CD4-positive, alpha-beta memory T cell (primary cell): ENCODE data around the gene SFXN5. TPM values are rescaled to one million over a fixed set of nuclear protein-coding genes. Genes with fewer than 3 reads are reported as not detected.

Source experiments
- CTCF ChIA-PET: fragments of 350-600 bp; sonication (Branson Sonifier 250); formaldehyde crosslinking; loops from one replicate; lab custom pipeline; 2021; ENCODE audit warnings: inconsistent platforms; ENCODE audit not compliant: partially characterized antibody; lab: Charles Lee
- POLR2A ChIA-PET: fragments of 350-600 bp; sonication (Branson Sonifier 250); formaldehyde crosslinking; loops from one replicate; lab custom pipeline; 2021; ENCODE audit not compliant: partially characterized antibody; lab: Charles Lee
- DNase-seq, 5 donors: peaks; one replicate each; pipeline versions ENCODE4 v3.0.0 to v3.0.0-alpha.2; 2020 to 2022; ENCODE audit warnings: mixed read lengths in 1 of 5
- H3K27ac ChIP-seq: one replicate; pipeline ENCODE4 v1.7.0; 2013; ENCODE audit warnings: low read depth, low read length
- H3K27me3 ChIP-seq: 2 replicates; pipeline ENCODE4 v1.7.0; 2013; ENCODE audit warnings: mild to moderate bottlenecking, low read length, moderate library complexity; ENCODE audit not compliant: insufficient read depth
- H3K36me3 ChIP-seq: 2 replicates; pipeline ENCODE4 v1.7.0; 2013; ENCODE audit warnings: mild to moderate bottlenecking, low read length, moderate library complexity; ENCODE audit not compliant: insufficient read depth
- H3K4me1 ChIP-seq: 2 replicates; pipeline ENCODE4 v1.7.0; 2013; ENCODE audit warnings: mild to moderate bottlenecking, low read length, moderate library complexity; ENCODE audit not compliant: insufficient read depth
- H3K4me3 ChIP-seq, 2 donors: one replicate each; pipeline ENCODE4 v1.7.0; 2013; ENCODE audit warnings: low read length in 2 of 2, mild to moderate bottlenecking in 1 of 2
- H3K9me3 ChIP-seq, 2 donors: one replicate each; pipeline ENCODE4 v1.7.0; 2013; ENCODE audit warnings: low read length in 2 of 2, control low read depth in 1 of 2; ENCODE audit not compliant: control insufficient read depth in 1 of 2
- H3K27ac Mint-ChIP-seq, 7 donors: one replicate each; pipeline ENCODE4 v1.8.0; 2020 to 2021; ENCODE audit warnings: mixed read lengths in 7 of 7, mild to moderate bottlenecking in 6 of 7, inconsistent platforms in 3 of 7, moderate library complexity in 3 of 7
- H3K27me3 Mint-ChIP-seq, 2 donors: one replicate each; pipeline ENCODE4 v1.8.0; 2020 to 2021; ENCODE audit warnings: mixed read lengths in 2 of 2
- H3K36me3 Mint-ChIP-seq, 2 donors: one replicate each; pipeline ENCODE4 v1.8.0; 2020 to 2021; ENCODE audit warnings: mixed read lengths in 2 of 2, inconsistent platforms in 1 of 2, mild to moderate bottlenecking in 1 of 2
- H3K4me1 Mint-ChIP-seq, 4 donors: one replicate each; pipeline ENCODE4 v1.8.0; 2020 to 2021; ENCODE audit warnings: mixed read lengths in 4 of 4, mild to moderate bottlenecking in 1 of 4
- H3K4me3 Mint-ChIP-seq, 8 donors: one replicate each; pipeline ENCODE4 v1.8.0; 2020 to 2021; ENCODE audit warnings: mixed read lengths in 8 of 8, mild to moderate bottlenecking in 7 of 8, moderate library complexity in 6 of 8, inconsistent platforms in 3 of 8
- H3K9me3 Mint-ChIP-seq, 8 donors: one replicate each; pipeline ENCODE4 v1.8.0; 2020 to 2021; ENCODE audit warnings: mixed read lengths in 8 of 8, mild to moderate bottlenecking in 5 of 8, inconsistent platforms in 3 of 8, moderate library complexity in 1 of 8
- intact Hi-C: fragments of 100-400 bp; cut with micrococcal nuclease; formaldehyde crosslinking; loops from one replicate; pipeline ENCODE4 v1.15.1; 2023
- polyA plus RNA-seq, 2 donors: library from polyadenylated mRNA; unstranded; fragments of 300-500 nt; fragmentation: Illumina TruSeq; gene quantifications; one replicate each; pipeline ENCODE4 v1.2.3, GENCODE V29; 2021
- total RNA-seq, 2 experiments: library from RNA; stranded (reverse); gene quantifications; one replicate each; pipeline ENCODE4 v1.2.3, GENCODE V29; 2021

The SFXN5 gene
- total and polyA plus RNA-seq, 4 experiments from 2014 or later, result 0.95 to 10.0 (median 4.1) TPM

DNA sequence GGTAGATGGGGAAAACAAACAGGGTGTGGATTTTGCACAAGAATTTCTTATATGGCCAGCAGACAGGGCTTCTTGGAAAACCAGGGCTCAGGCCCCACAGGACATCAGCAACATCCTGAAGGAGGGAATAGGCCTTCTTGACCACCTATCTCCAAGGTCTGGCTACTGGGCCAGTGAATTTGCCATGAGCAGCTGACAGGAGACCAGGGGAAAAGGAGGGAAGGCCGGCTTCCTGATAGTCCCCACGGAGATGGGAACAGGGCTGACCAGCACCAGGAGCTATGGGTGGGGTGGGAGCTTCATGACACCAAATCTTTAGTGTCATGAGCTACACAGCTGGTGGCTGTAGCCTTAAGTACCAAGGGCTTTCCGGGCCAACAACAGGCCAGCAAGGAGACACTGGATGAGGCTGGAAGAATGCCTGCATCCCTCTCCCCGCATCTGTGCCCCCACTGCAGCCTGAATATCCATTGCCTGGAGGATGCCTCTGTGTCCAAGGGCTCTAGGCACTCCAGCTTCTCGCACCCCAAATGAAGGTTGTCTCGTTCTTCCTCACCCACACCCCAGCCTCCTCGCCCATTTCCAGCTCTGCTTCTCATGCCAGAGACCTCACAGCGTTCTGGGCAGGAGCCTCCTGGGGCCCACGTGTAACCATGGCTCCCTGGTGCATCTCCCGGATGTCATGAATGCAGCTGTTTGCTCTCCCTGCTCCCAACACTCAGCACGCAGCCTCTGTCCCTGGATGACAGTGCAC lies 79.4 kb downstream of the SFXN5 start:
- CTCF ChIA-PET, result interaction anchor here (0.7 to 10.8 kb wide), 18 partner anchors 9 to 221 kb away, joined by 3 to 184 read pairs (median 4); no protein-coding TSS in a partner anchor
- Mint-ChIP-seq H3K27me3 (no peaks in the 10 kb centered on the region), H3K4me3 (no peak overlapping the region), H3K36me3 (peaks cover 0 to 3% of the 10 kb centered on the region in 2 donors), H3K4me1 (no peaks in the 10 kb centered on the region), H3K27ac (peak overlapping the region in 1 of 7 donors; percentile 74), H3K9me3 (no peaks in the 10 kb centered on the region)
- no peak overlapping the region for H3K27ac ChIP-seq
- no peak for DNase-seq
- H3K36me3 ChIP-seq, result no peaks in the 10 kb centered on the region
- no peak overlapping the region for H3K4me3 ChIP-seq
- no peaks in the 10 kb centered on the region for H3K9me3 ChIP-seq
- POLR2A ChIA-PET, result interaction anchor here (1.2 kb wide), 1 partner anchor 185 kb away, joined by 3 read pairs; no protein-coding TSS in a partner anchor
- no peaks in the 10 kb centered on the region for H3K27me3 ChIP-seq
- intact Hi-C loops, result loop anchor here (5.0 kb wide), 1 partner anchor 95 kb away; no protein-coding TSS in a partner anchor
- H3K4me1 ChIP-seq, result no peaks in the 10 kb centered on the region

- intact Hi-C loops, result loop anchor here (5.0 kb wide), 1 partner anchor 96 kb away; no protein-coding TSS in a partner anchor
- no peaks in the 10 kb centered on the region for H3K27me3 ChIP-seq
- Mint-ChIP-seq H3K27ac (no peak overlapping the region), H3K27me3 (no peaks in the 10 kb centered on the region), H3K4me3 (no peak overlapping the region), H3K36me3 (peaks cover 0 to 6% of the 10 kb centered on the region in 2 donors), H3K9me3 (no peaks in the 10 kb centered on the region), H3K4me1 (no peaks in the 10 kb centered on the region)
- CTCF ChIA-PET, result interaction anchor here (0.8 to 10.8 kb wide), 14 partner anchors 8 to 221 kb away, joined by 3 to 184 read pairs (median 5); no protein-coding TSS in a partner anchor
- no peaks in the 10 kb centered on the region for H3K4me1 ChIP-seq
- no peak for DNase-seq
- POLR2A ChIA-PET, result interaction anchor here (1.2 kb wide), 1 partner anchor 186 kb away, joined by 3 read pairs; no protein-coding TSS in a partner anchor
- H3K9me3 ChIP-seq, result no peaks in the 10 kb centered on the region
- no peak overlapping the region for H3K27ac ChIP-seq
- H3K4me3 ChIP-seq, result no peak overlapping the region
- no peaks in the 10 kb centered on the region for H3K36me3 ChIP-seq
These were observed 80.1 kb downstream of the SFXN5 start for GRCh38 chr2:72991439-72991725.

DNA sequence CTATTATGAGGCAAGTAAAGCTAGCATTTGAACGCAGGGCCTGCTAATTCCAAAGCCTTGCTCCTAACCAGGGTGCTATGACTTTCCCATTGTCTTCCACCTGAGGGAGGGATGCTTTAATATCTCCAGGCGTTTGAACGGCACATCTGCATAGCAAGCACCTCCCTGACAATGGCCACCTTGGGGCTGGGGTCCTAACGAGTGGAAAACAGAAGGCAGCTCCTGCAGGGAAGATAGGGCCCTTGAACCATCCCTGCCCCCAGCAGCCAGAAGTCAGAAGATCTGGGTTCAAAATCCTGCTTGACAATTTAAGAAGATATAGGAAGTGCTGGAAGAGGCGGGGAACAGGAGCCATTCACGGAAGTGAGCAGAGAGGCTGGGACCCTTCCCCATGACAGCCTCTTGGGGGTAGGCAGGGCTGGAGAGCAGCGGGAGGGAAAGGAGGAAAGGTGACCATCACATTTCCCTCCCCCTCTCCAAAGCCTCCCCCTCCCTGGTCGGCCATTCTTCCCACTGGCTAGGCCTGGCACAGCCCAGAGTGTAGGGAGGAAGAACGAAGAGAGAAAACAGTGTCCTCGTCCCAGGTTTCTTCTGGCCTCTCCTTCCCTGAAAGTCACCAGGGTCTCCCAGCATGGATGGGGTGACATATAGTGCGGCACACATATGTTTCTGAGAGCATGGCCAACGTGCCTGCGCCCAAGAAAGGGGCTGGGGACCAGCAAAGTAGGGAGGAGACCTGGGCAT lies 80.6 kb downstream of the SFXN5 start:
- CTCF ChIA-PET, result interaction anchor here (1.0 to 10.8 kb wide), 13 partner anchors 7 to 222 kb away, joined by 3 to 184 read pairs (median 5); no protein-coding TSS in a partner anchor
- no peaks in the 10 kb centered on the region for H3K36me3 ChIP-seq
- H3K36me3 Mint-ChIP-seq, result peaks cover 0 to 6% of the 10 kb centered on the region in 2 donors
- no peak overlapping the region for H3K27ac Mint-ChIP-seq
- no peaks in the 10 kb centered on the region for H3K4me1 Mint-ChIP-seq
- intact Hi-C loops, result loop anchor here (5.0 kb wide), 1 partner anchor 96 kb away; no protein-coding TSS in a partner anchor
- no peaks in the 10 kb centered on the region for H3K27me3 ChIP-seq
- POLR2A ChIA-PET, result no interaction called here
- DNase-seq, result no peak
- H3K4me3 Mint-ChIP-seq, result no peak overlapping the region
- no peaks in the 10 kb centered on the region for H3K4me1 ChIP-seq
- no peaks in the 10 kb centered on the region for H3K27me3 Mint-ChIP-seq
- H3K4me3 ChIP-seq, result no peak overlapping the region
- H3K9me3 Mint-ChIP-seq, result no peaks in the 10 kb centered on the region
- no peak overlapping the region for H3K27ac ChIP-seq
- H3K9me3 ChIP-seq, result no peaks in the 10 kb centered on the region

- no peak for DNase-seq
- Histone ChIP-seq H3K9me3 (no peaks in the 10 kb centered on the region), H3K4me3 (no peak overlapping the region), H3K4me1 (no peaks in the 10 kb centered on the region), H3K27ac (no peak overlapping the region), H3K27me3 (no peaks in the 10 kb centered on the region), H3K36me3 (no peaks in the 10 kb centered on the region)
- ChIA-PET POLR2A (no interaction called here), CTCF (interaction anchor here (1.0 to 10.8 kb wide), 5 partner anchors 16 to 223 kb away, joined by 3 to 184 read pairs (median 6); no protein-coding TSS in a partner anchor)
- no peak overlapping the region for H3K27ac Mint-ChIP-seq
- no peaks in the 10 kb centered on the region for H3K9me3 Mint-ChIP-seq
- H3K27me3 Mint-ChIP-seq, result no peaks in the 10 kb centered on the region
- no peak overlapping the region for H3K4me3 Mint-ChIP-seq
- peaks cover 0 to 6% of the 10 kb centered on the region in 2 donors for H3K36me3 Mint-ChIP-seq
- H3K4me1 Mint-ChIP-seq, result no peaks in the 10 kb centered on the region
- intact Hi-C loops, result loop anchor here (5.0 kb wide), 1 partner anchor 97 kb away; no protein-coding TSS in a partner anchor
These were observed 81.5 kb downstream of the SFXN5 start for GRCh38 chr2:72989770-72990556.

DNA sequence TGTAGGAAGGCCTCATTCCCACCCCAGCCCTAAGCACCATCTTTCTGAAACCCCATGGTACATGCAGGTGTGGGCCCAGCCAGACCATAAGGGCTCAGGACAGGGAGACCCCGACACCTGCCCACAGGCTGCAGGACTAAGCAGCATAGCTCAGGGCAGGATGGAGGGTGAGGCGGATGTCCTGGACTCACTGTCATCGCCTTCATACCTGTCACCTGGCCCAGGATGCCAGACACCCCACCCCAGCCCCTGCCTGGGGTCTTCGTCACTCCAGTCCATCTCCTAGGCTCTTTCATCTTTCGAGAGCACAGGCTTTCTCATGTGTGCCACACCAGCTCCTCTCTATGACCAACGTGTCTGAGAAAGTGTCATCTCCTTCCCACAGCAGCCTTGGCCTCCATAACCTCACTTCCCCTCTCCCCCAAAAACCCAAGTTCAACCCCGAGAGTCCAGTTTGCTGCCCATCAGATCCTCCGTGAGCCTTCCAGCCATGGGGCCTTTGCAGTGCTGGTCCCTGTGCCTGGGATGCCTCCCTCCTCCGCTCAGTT lies 82.7 kb downstream of the SFXN5 start:
- CTCF ChIA-PET, result interaction anchor here (1.0 to 2.4 kb wide), 3 partner anchors 8 to 189 kb away, joined by 3 to 10 read pairs (median 6); no protein-coding TSS in a partner anchor
- H3K27me3 Mint-ChIP-seq, result no peaks in the 10 kb centered on the region
- peaks cover 0 to 6% of the 10 kb centered on the region in 2 donors for H3K36me3 Mint-ChIP-seq
- no peak overlapping the region for H3K4me3 ChIP-seq
- no peak overlapping the region for H3K27ac ChIP-seq
- no peaks in the 10 kb centered on the region for H3K36me3 ChIP-seq
- intact Hi-C loops, result no loop called here
- no peaks in the 10 kb centered on the region for H3K27me3 ChIP-seq
- POLR2A ChIA-PET, result no interaction called here
- H3K4me1 ChIP-seq, result no peaks in the 10 kb centered on the region
- no peak overlapping the region for H3K4me3 Mint-ChIP-seq
- H3K4me1 Mint-ChIP-seq, result no peaks in the 10 kb centered on the region
- no peaks in the 10 kb centered on the region for H3K9me3 Mint-ChIP-seq
- no peak overlapping the region for H3K27ac Mint-ChIP-seq
- H3K9me3 ChIP-seq, result no peaks in the 10 kb centered on the region
- no peak for DNase-seq

DNA sequence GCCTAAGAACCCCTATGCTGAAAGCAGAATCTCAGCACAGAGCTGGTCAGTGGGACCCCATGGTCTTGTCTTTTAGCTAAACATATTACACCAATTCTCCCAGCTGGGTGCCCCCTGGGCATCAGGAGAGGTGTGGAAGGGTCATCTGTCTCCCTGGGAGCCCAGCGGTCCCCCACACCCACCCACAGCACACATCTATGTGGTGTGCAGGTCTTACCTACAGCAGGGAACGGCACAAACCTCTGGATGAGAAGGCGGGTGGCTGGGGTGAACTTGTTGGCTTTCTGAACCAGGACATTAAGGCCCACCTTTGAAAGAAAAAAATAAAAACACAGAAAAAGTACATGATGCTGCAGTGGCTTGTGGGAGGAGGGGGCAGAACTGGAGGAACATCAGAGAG lies 83.5 kb downstream of the SFXN5 start:
- Histone ChIP-seq H3K27me3 (no peaks in the 10 kb centered on the region), H3K4me1 (no peaks in the 10 kb centered on the region), H3K9me3 (no peaks in the 10 kb centered on the region), H3K27ac (no peak overlapping the region), H3K36me3 (no peaks in the 10 kb centered on the region), H3K4me3 (no peak overlapping the region)
- DNase-seq, result no peak
- no peaks in the 10 kb centered on the region for H3K9me3 Mint-ChIP-seq
- POLR2A ChIA-PET, result no interaction called here
- H3K27ac Mint-ChIP-seq, result peak overlapping the region in 1 of 7 donors; percentile 13
- CTCF ChIA-PET, result interaction anchor here (1.0 to 2.4 kb wide), 4 partner anchors 9 to 28 kb away, joined by 3 to 10 read pairs (median 6); no protein-coding TSS in a partner anchor
- H3K27me3 Mint-ChIP-seq, result no peaks in the 10 kb centered on the region
- no peak overlapping the region for H3K4me3 Mint-ChIP-seq
- H3K4me1 Mint-ChIP-seq, result no peaks in the 10 kb centered on the region
- H3K36me3 Mint-ChIP-seq, result peaks cover 0 to 6% of the 10 kb centered on the region in 2 donors
- intact Hi-C loops, result no loop called here
